ENCODE data around the gene FCHO2. TPM values are rescaled to one million over a fixed set of nuclear protein-coding genes. Genes with fewer than 3 reads are reported as not detected.

FCHO2 gene
- total and polyA plus RNA-seq, 2 of the 8 experiments (the other 6 are each of a cell fraction or from before 2014, with no cell fraction given), result 4.3 to 15.7 TPM

Other genes with a start within 250 kb of the FCHO2 start
- 183 and 211 TPM in 2 replicates for gene TNPO1, start 139.4 kb upstream of the FCHO2 start, total RNA-seq (2021; fragmentation: NEBNext Ultra II Directional; extraction: Animal tissue kit (Norgen Biotek cat#: 25700))
- 34.6 and 38.5 TPM in 2 replicates for gene TNPO1, start 139.4 kb upstream of the FCHO2 start, polyA plus RNA-seq (2011; rRNA removed)
- gene TMEM171, start 164.5 kb downstream of the FCHO2 start, total RNA-seq (2021; fragmentation: NEBNext Ultra II Directional; extraction: Animal tissue kit (Norgen Biotek cat#: 25700)), result 1.0 and 1.5 TPM in 2 replicates
- 2.2 and 3.2 TPM in 2 replicates for gene TMEM171, start 164.5 kb downstream of the FCHO2 start, polyA plus RNA-seq (2011; rRNA removed)
- not detected in 2 replicates for gene TMEM174, start 217.2 kb downstream of the FCHO2 start, total RNA-seq (2021; fragmentation: NEBNext Ultra II Directional; extraction: Animal tissue kit (Norgen Biotek cat#: 25700))
- not detected in 2 replicates for gene TMEM174, start 217.2 kb downstream of the FCHO2 start, polyA plus RNA-seq (2011; rRNA removed)